A673 (cell line): ENCODE data around the gene CLN6.
"Not testable (repeated sequence)": the region's sequence is repeated elsewhere in the genome, so short reads cannot be mapped to it uniquely, and the experiment has no call there.

Source experiments
- EZH2 ChIP-seq: fragments of 200-600 bp; sonication (generic); IDR thresholded peaks from 2 replicates; pipeline ENCODE4 v1.6.1; 2017; ENCODE audit warnings: borderline replicate concordance, low read depth, mild to moderate bottlenecking, mixed read lengths, antibody characterized with exemption, low read length; ENCODE audit not compliant: poor library complexity, severe bottlenecking
- TF ChIP-seq, protein P1 (sequence below): fragments of 300-800, 200-600 bp; sonication (generic); conservative IDR thresholded peaks from 2 replicates; pipeline ENCODE4 v1.5.1; 2017; ENCODE audit warnings: low read depth, mild to moderate bottlenecking, antibody characterized with exemption, low read length, moderate library complexity, mixed read lengths

DNA sequence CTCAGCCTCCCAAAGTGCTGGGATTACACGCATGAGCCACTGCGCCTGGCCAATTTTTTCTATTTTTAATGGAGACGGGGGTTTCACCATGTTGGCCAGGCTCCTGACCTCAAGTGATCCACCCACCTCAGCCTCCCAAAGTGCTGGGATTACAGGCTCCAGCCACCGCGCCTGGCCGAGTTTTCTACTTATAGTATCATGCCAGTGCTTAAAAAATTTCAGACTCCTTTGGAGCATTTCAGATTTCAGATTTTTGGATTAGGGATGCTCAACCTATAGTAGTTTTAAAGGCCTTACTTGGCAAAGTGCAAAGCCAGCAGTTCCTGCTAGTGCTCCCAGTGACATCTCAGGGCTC is 16.1 kb downstream of the CLN6 start:
- not testable (repeated sequence) for TF ChIP-seq EZH2
- TF ChIP-seq, protein P1, sequence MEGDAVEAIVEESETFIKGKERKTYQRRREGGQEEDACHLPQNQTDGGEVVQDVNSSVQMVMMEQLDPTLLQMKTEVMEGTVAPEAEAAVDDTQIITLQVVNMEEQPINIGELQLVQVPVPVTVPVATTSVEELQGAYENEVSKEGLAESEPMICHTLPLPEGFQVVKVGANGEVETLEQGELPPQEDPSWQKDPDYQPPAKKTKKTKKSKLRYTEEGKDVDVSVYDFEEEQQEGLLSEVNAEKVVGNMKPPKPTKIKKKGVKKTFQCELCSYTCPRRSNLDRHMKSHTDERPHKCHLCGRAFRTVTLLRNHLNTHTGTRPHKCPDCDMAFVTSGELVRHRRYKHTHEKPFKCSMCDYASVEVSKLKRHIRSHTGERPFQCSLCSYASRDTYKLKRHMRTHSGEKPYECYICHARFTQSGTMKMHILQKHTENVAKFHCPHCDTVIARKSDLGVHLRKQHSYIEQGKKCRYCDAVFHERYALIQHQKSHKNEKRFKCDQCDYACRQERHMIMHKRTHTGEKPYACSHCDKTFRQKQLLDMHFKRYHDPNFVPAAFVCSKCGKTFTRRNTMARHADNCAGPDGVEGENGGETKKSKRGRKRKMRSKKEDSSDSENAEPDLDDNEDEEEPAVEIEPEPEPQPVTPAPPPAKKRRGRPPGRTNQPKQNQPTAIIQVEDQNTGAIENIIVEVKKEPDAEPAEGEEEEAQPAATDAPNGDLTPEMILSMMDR: not testable (repeated sequence)
